Endodermal cell (in vitro differentiated cells): ENCODE data around the gene SREBF1. TPM values are rescaled to one million over a fixed set of nuclear protein-coding genes. Genes with fewer than 3 reads are reported as not detected.
A peak's percentile ranks its signal among the peaks of the same experiment; 100 is the strongest.

ENCODE experiments used
- DNase-seq: peaks from one replicate; pipeline ENCODE4 v3.0.0-alpha.2; 2017
- H3K27ac ChIP-seq: 2 replicates; pipeline ENCODE4 v1.5.1; 2013; ENCODE audit warnings: mild to moderate bottlenecking, low read depth, low read length, moderate library complexity
- H3K27me3 ChIP-seq: 2 replicates; pipeline ENCODE4 v1.6.1; 2013; ENCODE audit warnings: mild to moderate bottlenecking, low read length, moderate library complexity; ENCODE audit not compliant: insufficient read depth, control insufficient read depth, poor library complexity, severe bottlenecking
- H3K36me3 ChIP-seq: 2 replicates; pipeline ENCODE4 v1.7.0; 2013; ENCODE audit warnings: mild to moderate bottlenecking, low read length, moderate library complexity; ENCODE audit not compliant: control insufficient read depth, insufficient read depth
- H3K4me1 ChIP-seq: one replicate; pipeline ENCODE4 v1.7.0; 2013; ENCODE audit warnings: low read length; ENCODE audit not compliant: control insufficient read depth, insufficient read depth
- H3K4me3 ChIP-seq: 2 replicates; pipeline ENCODE4 v1.5.1; 2013; ENCODE audit warnings: mild to moderate bottlenecking, low read length, moderate library complexity
- H3K9ac ChIP-seq: 2 replicates; pipeline ENCODE4 v1.6.1; 2013; ENCODE audit warnings: mild to moderate bottlenecking, low read length, moderate library complexity; ENCODE audit not compliant: poor library complexity, severe bottlenecking; ENCODE audit errors: extremely low read depth
- H3K9me3 ChIP-seq: 2 replicates; pipeline ENCODE4 v1.6.1; 2013; ENCODE audit warnings: mild to moderate bottlenecking, low read length, moderate library complexity; ENCODE audit not compliant: control insufficient read depth
- H3K27ac Mint-ChIP-seq: 2 replicates; pipeline ENCODE4 v1.8.0; 2020; ENCODE audit warnings: mixed read lengths
- H3K27me3 Mint-ChIP-seq: 2 replicates; pipeline ENCODE4 v1.8.0; 2021; ENCODE audit warnings: mild to moderate bottlenecking, mixed read lengths; ENCODE audit not compliant: insufficient read depth
- H3K36me3 Mint-ChIP-seq: 2 replicates; pipeline ENCODE4 v1.8.0; 2020; ENCODE audit warnings: low read depth, mixed read lengths
- H3K4me1 Mint-ChIP-seq: 2 replicates; pipeline ENCODE4 v1.8.0; 2020; ENCODE audit warnings: mixed read lengths
- H3K4me3 Mint-ChIP-seq: 2 replicates; pipeline ENCODE4 v1.8.0; 2020; ENCODE audit warnings: mild to moderate bottlenecking, moderate library complexity, mixed read lengths
- H3K9me3 Mint-ChIP-seq: 2 replicates; pipeline ENCODE4 v1.8.0; 2020; ENCODE audit warnings: mild to moderate bottlenecking, mixed read lengths
- CTCF ChIP-seq: fragments of 200-600 bp; sonication (generic); conservative IDR thresholded peaks from 2 replicates; pipeline ENCODE4 v1.5.0; 2021; ENCODE audit warnings: antibody characterized with exemption, mild to moderate bottlenecking
- WGBS, 2 experiments: methylation state at CpG; one replicate each; pipeline versions ENCODE4 v1.1.5 to v1.1.7; 2013; ENCODE audit warnings: missing lambda C conversion rate in 2 of 2, mixed read lengths in 1 of 2; ENCODE audit not compliant: insufficient coverage in 1 of 2, insufficient read length in 1 of 2; 5-methylcytosine and 5-hydroxymethylcytosine counted together
- total RNA-seq, 2 donors: library from RNA; stranded (reverse); fragmentation: NEBNext Ultra II Directional in 1 of 2; extraction: Animal tissue kit (Norgen Biotek cat#: 25700) in 1 of 2; gene quantifications; 2 replicates in 1 of 2; 3 replicates in 1 of 2; pipeline ENCODE4 v1.2.1, GENCODE V29; 2021

SREBF1 gene
- total RNA-seq, 2 donors from 2014 or later: 39.0 to 58.2 TPM

- H3K4me1 Mint-ChIP-seq: peaks cover 13% of the 10 kb centered on the region
- H3K4me3 Mint-ChIP-seq: no peak overlapping the region
- H3K27me3 ChIP-seq: no peaks in the 10 kb centered on the region
- DNase-seq: no peak
- no peak for TF ChIP-seq CTCF
- peaks cover 21% of the 10 kb centered on the region for H3K4me1 ChIP-seq
- H3K9me3 Mint-ChIP-seq: no peaks in the 10 kb centered on the region
- no peak overlapping the region for H3K27ac Mint-ChIP-seq
- no peaks in the 10 kb centered on the region for H3K27me3 Mint-ChIP-seq
- no peak overlapping the region for H3K27ac ChIP-seq
- H3K36me3 Mint-ChIP-seq: peaks cover 34% of the 10 kb centered on the region
- no peaks in the 10 kb centered on the region for H3K9me3 ChIP-seq
- peaks cover 31% of the 10 kb centered on the region for H3K36me3 ChIP-seq
- no peak overlapping the region for H3K9ac ChIP-seq
- no peak overlapping the region for H3K4me3 ChIP-seq
- 91 to 97% methylated on average over 5 to 10 of the region's 10 CpGs for WGBS, 2 experiments
Measured at GRCh38 chr17:17820046-17820445, 16.7 kb downstream of the SREBF1 start.

GRCh38 chr17:17819561-17819995, 17.2 kb downstream of the SREBF1 start:
- no peak overlapping the region for H3K9ac ChIP-seq

GRCh38 chr17:17819111-17819510, 17.7 kb downstream of the SREBF1 start:
- peaks cover 40% of the 10 kb centered on the region for H3K36me3 Mint-ChIP-seq
- H3K36me3 ChIP-seq: peaks cover 33% of the 10 kb centered on the region
- no peak overlapping the region for H3K9ac ChIP-seq
- H3K4me1 ChIP-seq: peaks cover 11% of the 10 kb centered on the region
- no peak overlapping the region for H3K27ac Mint-ChIP-seq
- no peak overlapping the region for H3K4me3 Mint-ChIP-seq
- no peaks in the 10 kb centered on the region for H3K27me3 Mint-ChIP-seq
- DNase-seq: no peak
- peaks cover 3% of the 10 kb centered on the region for H3K4me1 Mint-ChIP-seq
- H3K27ac ChIP-seq: no peak overlapping the region
- TF ChIP-seq CTCF: no peak
- H3K9me3 Mint-ChIP-seq: no peaks in the 10 kb centered on the region
- no peak overlapping the region for H3K4me3 ChIP-seq
- H3K27me3 ChIP-seq: no peaks in the 10 kb centered on the region
- no peaks in the 10 kb centered on the region for H3K9me3 ChIP-seq
- 94 to 100% methylated on average over 1 to 12 of the region's 12 CpGs for WGBS, 2 experiments

More at GRCh38 chr17:17819561-17819995, 17.2 kb downstream of the SREBF1 start:
- Histone ChIP-seq H3K27ac (no peak overlapping the region), H3K27me3 (no peaks in the 10 kb centered on the region), H3K9me3 (no peaks in the 10 kb centered on the region), H3K36me3 (peaks cover 33% of the 10 kb centered on the region), H3K4me1 (peaks cover 16% of the 10 kb centered on the region), H3K4me3 (no peak overlapping the region)
- H3K36me3 Mint-ChIP-seq: peaks cover 39% of the 10 kb centered on the region
- H3K27me3 Mint-ChIP-seq: no peaks in the 10 kb centered on the region
- H3K4me1 Mint-ChIP-seq: peaks cover 8% of the 10 kb centered on the region
- H3K27ac Mint-ChIP-seq: no peak overlapping the region
- DNase-seq: peak; percentile 91
- 77 to 91% methylated on average over 11 to 12 of the region's 12 CpGs for WGBS, 2 experiments
- no peak overlapping the region for H3K4me3 Mint-ChIP-seq
- no peaks in the 10 kb centered on the region for H3K9me3 Mint-ChIP-seq
- TF ChIP-seq CTCF: no peak
